GM21390 (cell line): Measurements from ENCODE around the gene RNF224.
"Not testable (repeated sequence)": the region's sequence is repeated elsewhere in the genome, so short reads cannot be mapped to it uniquely, and the experiment has no call there.

ENCODE experiments used
- ATAC-seq: cut with Tn5 transposase; IDR thresholded peaks from one replicate; pipeline ENCODE4 v1.9.1; 2021; ENCODE audit not compliant: unreplicated experiment

The RNF224 gene

DNA sequence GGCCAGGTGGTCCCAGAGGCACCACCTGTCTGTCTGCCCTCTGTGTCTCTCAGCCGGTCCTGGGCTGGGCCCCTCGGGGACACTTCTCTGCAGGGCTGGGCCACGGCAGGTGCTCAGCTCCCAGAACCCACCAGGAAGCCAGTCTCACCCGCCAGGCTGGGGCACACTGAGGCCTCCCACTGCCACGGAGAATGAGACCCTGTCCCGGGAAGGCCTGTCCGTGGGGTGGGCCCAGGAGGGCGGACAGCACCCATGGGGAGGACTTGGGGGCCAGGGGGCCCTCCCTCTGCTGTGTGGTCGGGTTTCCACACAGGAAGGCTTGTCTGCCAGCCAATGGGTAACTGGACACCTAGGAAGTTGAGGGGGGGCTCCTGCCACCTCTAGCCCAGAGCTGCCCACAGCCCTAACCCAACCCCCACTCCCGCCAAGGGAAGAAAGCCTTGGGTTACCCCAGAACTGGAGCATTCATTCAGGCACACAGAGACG is 9.7 kb downstream of the RNF224 start:
- ATAC-seq, result no peak

DNA sequence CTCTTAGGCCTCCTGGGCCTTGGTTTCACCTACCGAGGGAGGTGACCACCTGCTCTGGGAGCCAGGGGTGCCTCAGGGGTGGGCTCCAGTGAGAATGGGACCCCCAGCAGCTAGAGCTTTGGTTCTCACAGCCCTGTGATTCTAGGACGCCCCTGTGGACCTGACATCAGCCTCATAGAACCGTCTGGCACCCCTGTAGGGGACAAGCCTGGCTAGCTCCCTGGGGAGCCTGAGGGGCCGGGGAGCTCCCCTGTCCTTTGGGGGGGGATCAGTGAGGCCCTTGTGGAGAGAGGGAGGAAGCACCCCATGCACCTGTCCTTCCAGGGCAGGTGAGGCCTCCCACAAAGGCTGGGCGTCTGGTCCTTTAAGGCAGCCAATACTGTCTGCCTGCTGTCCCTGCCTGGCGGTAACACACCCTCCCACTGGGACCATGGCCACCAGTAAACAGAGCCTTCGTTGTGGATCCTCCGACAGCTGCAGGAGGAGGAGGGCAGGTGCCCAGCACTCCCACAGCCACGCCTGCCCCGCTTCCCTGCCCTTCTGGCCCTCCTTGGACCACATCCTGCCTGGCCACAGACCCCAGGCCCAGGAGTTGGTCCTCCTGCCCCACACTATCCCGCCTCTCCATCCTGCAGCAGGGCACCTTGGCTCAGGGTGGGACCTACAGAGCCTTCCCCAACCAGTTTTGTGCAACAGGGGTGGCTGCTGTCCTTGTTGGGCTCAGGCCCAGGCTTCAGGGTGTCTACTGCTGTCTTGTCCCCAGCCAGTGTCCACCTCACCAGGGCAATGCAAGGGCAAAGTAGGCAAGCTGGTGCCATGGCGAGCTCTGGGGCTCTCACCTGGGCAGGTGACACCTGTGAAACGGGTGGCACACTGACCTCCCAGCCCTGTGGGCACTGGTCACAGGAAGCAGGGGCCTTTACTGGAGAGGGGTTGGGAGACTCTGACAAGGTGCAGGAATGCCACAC is 10.7 kb downstream of the RNF224 start:
- no peak for ATAC-seq

DNA sequence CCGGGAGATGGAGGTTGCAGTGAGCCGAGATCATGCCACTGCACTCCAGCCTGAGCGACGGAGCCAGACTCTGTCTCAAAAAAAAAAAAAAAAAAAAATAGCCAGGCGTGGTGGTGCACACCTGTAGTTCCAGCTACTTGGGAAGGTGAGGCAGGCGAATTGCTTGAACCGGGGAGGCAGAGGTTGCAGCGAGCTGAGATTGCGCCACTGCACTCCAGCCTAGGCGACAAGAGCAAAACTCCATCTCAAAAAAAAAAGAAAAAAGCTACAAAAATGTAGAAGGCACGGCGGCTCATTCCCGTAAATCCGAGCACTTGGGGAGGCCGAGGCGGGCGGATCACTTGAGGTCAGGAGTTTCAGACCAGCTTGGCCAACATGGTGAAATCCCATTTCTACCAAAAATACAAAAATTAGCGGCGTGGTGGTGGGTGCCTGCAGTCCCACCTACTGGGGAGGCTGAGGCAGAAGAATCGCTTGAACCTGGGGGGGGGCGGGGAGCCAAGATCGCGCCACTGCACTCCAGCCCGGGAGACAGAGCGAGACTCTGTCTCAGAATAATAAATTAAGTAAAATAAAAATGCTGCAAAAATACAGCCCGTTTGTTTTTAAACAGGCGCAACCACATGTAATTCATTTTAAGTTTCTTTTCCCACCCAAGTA is 12.4 kb downstream of the RNF224 start:
- ATAC-seq, result not testable (repeated sequence)

DNA sequence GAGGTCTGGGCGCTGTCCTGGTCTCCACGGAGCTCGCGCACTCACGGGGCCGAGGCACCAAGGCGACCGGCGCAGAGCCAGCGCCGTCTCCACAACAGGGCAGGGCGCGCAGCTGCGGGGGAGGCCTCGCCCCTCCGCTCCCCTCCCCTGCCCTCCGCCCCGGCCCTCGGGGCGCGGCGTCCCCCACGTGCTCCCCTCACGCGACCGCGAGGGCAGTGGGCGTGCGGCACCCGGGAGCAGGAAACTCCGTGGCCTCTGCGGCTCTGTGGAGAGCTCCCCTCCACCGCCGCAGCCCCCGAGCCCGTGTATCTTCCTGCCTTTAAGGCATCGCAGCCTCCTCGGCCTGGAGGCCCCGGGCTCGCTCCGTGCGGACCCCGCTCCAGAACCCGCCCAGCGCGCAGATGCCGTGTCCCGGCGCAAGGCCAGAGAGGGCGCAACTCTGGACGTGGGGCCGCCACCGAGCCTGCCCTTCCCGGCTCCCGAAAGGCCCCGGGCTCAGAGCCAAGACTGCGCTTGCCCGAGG is 13.1 kb downstream of the RNF224 start:
- ATAC-seq, result peak; percentile 28

DNA sequence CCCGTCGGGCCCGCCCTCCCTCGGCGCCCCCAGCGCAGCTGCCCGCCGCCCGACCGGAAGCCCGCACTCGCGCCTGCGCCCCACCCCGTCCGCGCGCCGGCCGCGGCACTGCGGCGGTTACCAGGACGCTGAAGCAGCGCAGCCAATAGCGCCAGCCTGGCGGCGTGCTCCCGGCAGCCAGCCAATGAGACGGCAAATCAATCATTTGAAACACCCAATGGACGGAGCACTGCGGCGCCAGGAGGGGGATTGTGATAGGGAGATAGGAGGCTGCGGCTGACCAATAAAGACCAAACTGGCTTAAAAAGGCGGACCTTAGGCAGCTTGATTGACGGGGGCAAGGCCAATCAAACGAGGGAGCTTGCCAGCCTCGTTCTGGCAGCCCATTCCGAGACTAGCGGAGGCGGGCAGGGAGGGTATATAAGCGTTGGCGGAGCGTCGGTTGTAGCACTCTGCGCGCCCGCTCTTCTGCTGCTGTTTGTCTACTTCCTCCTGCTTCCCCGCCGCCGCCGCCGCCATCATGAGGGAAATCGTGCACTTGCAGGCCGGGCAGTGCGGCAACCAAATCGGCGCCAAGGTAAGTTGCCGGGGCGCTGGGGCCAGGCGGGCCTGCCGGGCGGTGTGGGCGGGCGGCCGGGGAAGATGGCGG is 13.7 kb downstream of the RNF224 start, which contains the start of gene TUBB4B:
Gene TUBB4B, plus strand, starts transcription at position 447 of the 649 bp plus-strand sequence. Its CDS starts 74 bp downstream, at position 521.
- ATAC-seq, result peak; percentile 70

DNA sequence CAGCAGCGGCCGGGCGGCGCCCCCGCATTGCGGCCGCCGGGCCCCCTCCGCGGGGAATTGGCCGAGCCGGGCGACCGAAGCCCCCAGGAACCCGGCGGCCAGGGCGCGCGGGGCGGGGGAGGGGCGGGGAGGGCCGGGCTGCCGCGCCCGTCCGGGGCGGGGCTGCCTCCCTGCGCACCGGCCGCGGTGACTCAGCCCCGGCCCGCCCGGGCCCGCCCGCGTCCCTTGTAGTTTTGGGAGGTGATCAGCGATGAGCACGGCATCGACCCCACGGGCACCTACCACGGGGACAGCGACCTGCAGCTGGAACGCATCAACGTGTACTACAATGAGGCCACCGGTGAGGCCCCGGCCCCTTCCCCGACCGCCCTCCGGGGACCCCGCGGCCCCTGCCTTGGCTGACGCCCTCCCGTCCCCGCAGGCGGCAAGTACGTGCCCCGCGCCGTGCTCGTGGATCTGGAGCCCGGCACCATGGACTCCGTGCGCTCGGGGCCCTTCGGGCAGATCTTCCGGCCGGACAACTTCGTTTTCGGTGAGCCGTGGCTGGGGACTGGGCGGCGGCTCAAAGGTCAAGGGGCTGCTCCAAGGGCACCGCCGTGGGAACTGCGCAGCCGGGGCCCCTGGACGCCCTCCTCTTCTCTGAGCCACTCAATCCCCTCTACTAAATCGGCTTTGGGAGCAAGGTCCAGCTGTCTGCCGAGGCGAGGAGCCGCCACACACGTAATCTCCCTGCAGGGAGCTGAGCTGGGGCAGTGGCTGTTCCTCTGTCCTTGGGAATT is 14.4 kb downstream of the RNF224 start:
- ATAC-seq, result no peak

DNA sequence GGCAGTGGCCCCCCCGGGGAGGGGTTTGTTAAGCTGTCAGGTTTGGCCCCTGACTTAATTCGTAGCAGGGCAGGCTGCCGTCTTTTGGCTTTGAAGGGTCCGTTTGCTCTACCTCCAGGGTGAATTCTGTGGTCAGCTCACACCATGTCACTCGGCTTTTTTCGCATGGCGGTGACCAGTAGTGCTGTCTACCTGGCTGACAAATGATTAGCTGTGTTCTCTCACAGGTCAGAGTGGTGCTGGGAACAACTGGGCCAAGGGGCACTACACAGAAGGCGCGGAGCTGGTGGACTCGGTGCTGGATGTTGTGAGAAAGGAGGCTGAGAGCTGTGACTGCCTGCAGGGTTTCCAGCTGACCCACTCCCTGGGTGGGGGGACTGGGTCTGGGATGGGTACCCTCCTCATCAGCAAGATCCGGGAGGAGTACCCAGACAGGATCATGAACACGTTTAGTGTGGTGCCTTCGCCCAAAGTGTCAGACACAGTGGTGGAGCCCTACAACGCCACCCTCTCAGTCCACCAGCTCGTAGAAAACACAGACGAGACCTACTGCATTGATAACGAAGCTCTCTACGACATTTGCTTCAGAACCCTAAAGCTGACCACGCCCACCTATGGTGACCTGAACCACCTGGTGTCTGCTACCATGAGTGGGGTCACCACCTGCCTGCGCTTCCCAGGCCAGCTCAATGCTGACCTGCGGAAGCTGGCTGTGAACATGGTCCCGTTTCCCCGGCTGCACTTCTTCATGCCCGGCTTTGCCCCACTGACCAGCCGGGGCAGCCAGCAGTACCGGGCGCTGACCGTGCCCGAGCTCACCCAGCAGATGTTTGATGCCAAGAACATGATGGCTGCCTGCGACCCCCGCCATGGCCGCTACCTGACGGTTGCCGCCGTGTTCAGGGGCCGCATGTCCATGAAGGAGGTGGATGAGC is 15.2 kb downstream of the RNF224 start:
- no peak for ATAC-seq

DNA sequence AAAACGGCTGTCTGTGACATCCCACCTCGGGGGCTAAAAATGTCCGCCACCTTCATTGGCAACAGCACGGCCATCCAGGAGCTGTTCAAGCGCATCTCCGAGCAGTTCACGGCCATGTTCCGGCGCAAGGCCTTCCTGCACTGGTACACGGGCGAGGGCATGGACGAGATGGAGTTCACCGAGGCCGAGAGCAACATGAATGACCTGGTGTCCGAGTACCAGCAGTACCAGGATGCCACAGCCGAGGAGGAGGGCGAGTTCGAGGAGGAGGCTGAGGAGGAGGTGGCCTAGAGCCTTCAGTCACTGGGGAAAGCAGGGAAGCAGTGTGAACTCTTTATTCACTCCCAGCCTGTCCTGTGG is 15.9 kb downstream of the RNF224 start:
- not testable (repeated sequence) for ATAC-seq

DNA sequence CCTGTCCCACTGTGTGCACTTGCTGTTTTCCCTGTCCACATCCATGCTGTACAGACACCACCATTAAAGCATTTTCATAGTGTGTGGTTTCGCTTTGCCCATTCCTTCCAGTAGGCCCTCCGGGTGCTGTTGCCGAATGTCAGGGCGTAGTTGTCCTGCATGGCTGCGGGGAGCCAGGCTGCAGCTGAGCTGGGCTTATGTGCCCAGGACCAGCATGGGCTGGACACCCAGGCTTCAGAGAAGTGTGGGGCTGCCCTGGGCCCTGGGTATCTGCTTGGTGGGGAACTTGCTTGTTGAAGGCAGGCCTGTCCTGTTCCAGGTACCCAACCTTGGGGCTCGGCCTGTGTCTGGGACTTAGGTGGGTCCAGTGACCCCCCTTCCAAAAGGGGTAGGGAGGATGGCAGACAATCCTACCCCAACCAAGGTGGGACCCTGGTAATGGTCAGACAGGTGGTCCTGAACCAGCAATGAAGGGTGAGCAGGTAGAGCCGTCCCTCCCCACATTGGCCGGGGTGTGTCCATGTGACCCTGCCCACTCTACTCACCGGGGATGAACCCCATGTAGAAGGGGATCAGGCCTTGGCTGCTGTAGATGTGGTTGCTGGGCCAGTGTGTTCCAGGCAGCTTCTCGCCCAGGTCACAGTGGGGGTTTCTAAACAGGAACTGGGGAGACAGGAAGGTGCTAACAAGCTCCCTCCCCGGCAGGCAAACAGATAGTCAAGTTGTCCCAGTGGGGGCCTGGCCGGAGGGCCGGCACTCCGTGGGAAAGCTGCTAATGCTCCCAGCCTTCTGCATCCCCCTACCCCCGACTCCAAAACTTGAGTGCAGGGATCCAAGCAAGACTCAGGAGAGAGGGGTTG is 16.6 kb downstream of the RNF224 start:
- no peak for ATAC-seq

DNA sequence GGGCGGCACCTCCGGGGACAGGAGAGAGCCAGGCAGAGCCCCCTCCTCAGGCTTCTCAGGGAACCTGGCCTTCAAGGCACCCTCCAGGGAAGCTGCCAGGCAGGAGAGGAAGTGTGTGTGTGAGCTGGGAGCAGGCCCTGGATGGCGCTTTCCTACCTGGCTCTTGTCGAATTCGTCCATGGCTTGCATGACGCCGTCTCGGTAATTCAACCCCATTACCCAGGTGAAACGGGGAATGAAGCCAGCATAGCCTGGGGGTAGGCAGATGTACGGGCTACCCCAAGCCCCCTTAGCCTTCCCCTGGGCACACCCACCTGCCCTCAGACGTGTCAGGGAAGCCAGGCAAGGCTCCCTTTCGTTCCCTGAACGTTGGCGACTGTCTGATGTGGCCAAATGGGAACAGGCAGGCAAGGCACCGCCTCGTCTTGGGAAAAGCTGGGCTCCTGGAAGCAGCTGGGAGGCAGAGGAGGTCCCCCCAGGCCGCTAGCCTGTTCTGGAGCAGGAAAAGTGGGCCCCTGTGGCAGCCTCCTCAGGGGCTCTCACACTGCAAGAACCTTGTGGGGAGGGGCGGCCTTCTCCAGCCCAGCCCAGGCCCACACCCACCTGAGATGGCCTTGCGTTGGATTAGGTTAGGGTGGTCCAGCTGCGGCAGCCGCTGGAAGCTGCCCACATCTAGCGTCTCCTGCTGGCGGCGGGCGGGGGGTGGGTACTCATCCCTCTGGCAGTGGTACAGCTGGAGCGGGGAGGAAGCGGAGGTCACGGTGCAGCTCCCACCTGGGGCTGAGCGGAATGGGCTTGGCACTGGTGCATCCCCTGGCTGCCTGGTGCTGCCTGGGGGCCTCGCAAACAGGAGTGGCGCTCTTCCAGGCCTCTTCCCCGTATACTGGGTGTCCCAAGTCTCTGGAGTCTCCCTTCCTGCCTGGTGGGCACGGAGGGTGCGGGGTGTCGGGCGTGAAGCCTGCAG is 17.5 kb downstream of the RNF224 start:
- no peak for ATAC-seq

DNA sequence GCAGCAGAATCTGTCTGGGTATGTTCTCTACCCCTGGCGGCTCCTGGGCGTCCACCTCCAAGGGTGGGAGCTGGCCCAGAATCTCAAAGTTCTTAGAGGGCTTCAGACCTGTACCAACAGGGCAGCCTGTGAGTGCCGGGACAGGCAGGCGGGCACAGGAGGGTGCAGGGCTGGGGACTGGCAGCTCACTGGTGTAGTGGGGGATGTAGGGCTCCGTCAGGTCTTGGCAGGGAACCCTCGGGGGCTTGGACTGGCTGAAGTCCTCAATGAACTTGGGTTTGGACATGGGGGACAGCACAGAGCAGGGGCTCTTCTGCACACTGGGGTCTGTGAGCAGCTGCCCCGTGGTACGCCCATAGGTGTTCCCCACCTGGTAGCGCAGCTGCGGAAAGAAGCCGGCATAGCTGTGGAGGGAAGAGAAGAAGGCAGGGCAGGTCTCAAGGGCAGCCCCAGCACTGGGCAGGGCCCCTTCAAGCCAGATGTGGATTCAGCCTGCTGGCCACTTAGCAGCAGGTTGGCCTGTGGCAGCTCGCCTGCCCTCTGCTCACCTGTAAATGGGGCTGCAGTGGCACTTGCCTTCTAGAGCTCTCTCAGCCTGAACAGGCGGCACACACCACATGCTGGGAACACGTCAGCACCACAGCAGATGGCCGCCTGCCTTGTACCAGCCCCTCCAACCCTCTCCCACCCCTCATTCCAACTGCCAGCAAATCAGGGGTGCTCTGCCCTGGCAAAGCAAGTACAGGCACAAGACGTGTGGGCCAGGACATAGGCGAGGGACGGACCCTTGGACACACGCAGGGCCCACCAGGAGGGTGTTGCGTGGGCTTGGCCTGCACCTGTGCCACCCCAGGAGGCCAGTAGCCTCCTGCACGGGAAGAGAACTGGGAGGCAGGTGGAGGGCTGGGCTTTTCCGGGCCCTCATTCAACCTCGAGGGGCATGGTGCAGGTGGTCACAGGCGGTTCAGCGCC is 18.4 kb downstream of the RNF224 start:
- no peak for ATAC-seq

DNA sequence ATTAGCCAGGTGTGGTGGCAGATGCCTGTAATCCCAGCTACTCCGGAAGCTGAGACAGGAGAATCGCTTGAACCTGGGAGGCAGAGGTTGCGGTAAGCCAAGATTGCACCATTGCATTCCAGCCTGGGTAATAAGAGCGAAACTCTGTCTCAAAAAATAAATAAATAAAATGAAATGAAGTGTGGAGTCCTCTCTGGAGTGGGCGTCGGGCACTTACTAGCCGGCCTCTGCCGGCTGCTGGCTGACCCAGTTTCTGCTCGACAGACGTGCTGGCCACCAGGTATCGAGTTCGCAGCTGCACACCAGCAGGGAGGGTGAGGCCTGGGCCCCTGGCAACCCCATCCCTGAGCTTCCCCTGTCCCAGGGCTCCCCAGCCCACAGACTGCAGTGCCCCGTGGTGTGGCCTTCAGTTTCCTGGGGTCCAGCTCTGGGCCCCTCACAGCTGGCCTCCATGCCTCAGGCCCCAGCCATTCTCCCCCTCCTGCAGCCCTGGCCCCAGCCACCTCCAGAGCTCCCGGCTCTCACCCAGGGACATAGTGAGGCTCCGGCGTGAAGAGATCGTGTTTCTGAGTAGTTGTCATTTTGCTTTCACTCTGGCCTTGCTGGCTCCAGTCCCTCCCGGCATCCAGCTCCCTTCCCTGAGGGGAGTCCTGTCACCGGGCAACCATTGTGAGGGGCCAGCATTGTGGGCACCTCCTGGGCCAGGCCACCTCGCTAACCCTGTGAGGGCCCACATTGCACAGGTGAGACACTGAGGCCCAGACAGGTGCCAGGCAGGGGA is 20.0 kb downstream of the RNF224 start:
- no peak for ATAC-seq

DNA sequence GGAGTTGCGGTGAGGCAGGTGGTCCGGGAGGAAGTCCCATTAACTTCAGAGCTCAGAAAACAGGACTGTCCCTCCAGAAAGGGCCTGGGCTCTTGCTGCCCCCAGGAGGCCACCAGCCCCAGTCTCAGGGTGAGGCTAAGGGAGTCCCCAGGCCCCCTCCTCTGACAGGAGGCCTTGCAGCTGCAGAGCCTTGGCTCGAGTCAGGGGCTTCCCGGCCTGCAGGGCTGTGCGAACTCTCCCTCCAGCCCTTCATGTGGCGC is 20.5 kb downstream of the RNF224 start:
- no peak for ATAC-seq

DNA sequence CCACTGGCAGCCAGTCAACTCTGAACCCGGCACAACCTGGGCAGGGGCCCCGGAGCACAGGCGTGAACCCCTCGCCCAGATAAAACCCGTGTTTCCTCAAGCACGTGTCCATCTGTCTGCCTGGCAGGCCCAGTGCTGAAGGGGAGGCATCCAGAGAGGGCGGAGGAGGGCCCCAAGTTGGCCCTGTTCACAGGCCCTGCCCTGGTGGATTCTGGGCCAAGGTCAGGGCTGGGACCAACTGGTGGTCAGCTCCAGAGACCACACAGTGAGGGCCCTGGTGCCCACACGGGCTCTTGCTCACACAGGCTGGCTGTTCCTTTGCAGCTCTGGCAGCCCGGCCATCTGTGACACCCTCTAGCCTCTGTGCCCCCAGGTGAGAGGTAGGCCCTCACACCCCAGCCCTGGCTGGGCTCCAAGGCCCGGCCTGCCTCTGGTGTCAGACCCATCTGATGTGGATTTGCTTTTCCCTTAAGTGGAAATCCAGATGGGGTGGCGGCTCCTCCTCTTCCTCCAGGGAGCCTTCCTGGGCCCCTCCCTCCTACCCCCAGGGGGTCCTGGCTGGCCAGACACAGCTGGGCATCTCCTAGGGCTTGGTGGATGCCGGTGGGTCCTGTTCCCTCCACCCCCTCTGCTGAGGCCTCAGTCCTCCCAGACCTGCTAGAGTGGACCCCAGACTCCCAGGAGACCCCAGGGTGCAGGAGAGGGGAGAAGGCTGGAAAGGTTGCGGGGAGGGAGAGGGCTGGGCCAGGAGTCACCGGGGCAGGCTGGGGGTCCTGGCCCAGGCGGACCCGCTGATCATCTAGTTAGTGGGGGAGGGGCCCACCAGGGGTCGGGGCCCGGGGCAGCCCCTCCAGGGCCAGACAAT is 23.3 kb downstream of the RNF224 start:
- ATAC-seq, result no peak

DNA sequence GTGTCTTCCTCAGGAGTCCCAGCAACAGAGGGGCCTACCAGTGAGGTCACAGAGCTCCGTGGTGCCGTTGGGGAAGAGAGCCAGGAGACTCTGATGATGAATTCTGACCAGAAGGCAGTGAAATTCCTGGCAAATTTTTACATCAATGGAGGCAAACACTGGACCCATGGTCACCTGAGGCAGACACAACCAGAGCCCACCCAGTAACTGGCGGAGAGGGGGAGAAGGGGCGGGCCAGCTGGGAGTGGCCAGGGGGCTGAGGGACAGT is 23.8 kb downstream of the RNF224 start, which contains the start of gene STPG3:
Gene STPG3, plus strand, starts transcription at position 93 of the 268 bp plus-strand sequence. Its CDS starts 1 bp downstream, at position 94.
- no peak for ATAC-seq
